Measurements from ENCODE around the gene ACR.

GRCh38 chr22:50704510-50705218, 33.3 kb upstream of the ACR start:
- TF ChIP-seq CTCF (IDR thresholded peaks at IDR 0.05) (no peak), POLR2A (IDR thresholded peaks at IDR 0.05) (no peak)

Data from body of pancreas (tissue), 4 donors.